Stimulated activated CD8-positive, alpha-beta memory T cell treated with anti-CD3 and anti-CD28 coated beads, Interleukin-12 subunit alpha, Interleukin-12 subunit beta, amount 100 ng/mL, for 4 hours (primary cell): ENCODE data around the gene PPM1M.
A peak's percentile ranks its signal among the peaks of the same experiment; 100 is the strongest.

Source experiments
- DNase-seq: peaks from one replicate; pipeline ENCODE4 v3.0.0-alpha.2; 2020; ENCODE audit warnings: low read depth

The PPM1M gene

GRCh38 chr3:52245322-52246263 is at the start of gene PPM1M:
Gene PPM1M (plus strand): TSS chr3:52245759. CDS start chr3:52245825, 66 bp downstream.
- DNase-seq = peak; percentile 48

- DNase-seq = no peak
Measured at GRCh38 chr3:52195823-52196331, 49.7 kb upstream of the PPM1M start.

GRCh38 chr3:52196977-52197376 is 48.6 kb upstream of the PPM1M start:
- no peak for DNase-seq

GRCh38 chr3:52197499-52197841 is 48.1 kb upstream of the PPM1M start:
- no peak for DNase-seq

GRCh38 chr3:52197842-52198625 is 47.5 kb upstream of the PPM1M start, which contains the start of gene ALAS1:
Gene ALAS1 (plus strand): TSS chr3:52198160. CDS start chr3:52199242, 1,082 bp downstream.
- peak; percentile 93 for DNase-seq

- DNase-seq = no peak
Measured at GRCh38 chr3:52198643-52199608, 46.6 kb upstream of the PPM1M start.

- DNase-seq = no peak
Measured at GRCh38 chr3:52200981-52201679, 44.4 kb upstream of the PPM1M start.

GRCh38 chr3:52202384-52203077 is 43.0 kb upstream of the PPM1M start:
- DNase-seq = no peak

- no peak for DNase-seq
Measured at GRCh38 chr3:52203701-52204100, 41.9 kb upstream of the PPM1M start.

GRCh38 chr3:52204337-52205073 is 41.1 kb upstream of the PPM1M start:
- DNase-seq = no peak

GRCh38 chr3:52205727-52206372 is 39.7 kb upstream of the PPM1M start:
- DNase-seq = no peak

- DNase-seq = no peak
Measured at GRCh38 chr3:52208556-52208955, 37.0 kb upstream of the PPM1M start.

- DNase-seq = no peak
Measured at GRCh38 chr3:52210037-52210436, 35.5 kb upstream of the PPM1M start.

GRCh38 chr3:52210550-52211046 is 35.0 kb upstream of the PPM1M start:
- DNase-seq = no peak

GRCh38 chr3:52211268-52211891 is 34.2 kb upstream of the PPM1M start:
- DNase-seq = no peak

GRCh38 chr3:52213005-52213404 is 32.6 kb upstream of the PPM1M start:
- no peak for DNase-seq

- DNase-seq = no peak
Measured at GRCh38 chr3:52213901-52214300, 31.7 kb upstream of the PPM1M start.

GRCh38 chr3:52215351-52215750 is 30.2 kb upstream of the PPM1M start:
- no peak for DNase-seq
